GM21515 (cell line): Measurements from ENCODE around the gene ETS1.

Experiments
- ATAC-seq: cut with Tn5 transposase; IDR thresholded peaks from one replicate; pipeline ENCODE4 v1.9.1; 2021; ENCODE audit not compliant: unreplicated experiment

The ETS1 gene

DNA sequence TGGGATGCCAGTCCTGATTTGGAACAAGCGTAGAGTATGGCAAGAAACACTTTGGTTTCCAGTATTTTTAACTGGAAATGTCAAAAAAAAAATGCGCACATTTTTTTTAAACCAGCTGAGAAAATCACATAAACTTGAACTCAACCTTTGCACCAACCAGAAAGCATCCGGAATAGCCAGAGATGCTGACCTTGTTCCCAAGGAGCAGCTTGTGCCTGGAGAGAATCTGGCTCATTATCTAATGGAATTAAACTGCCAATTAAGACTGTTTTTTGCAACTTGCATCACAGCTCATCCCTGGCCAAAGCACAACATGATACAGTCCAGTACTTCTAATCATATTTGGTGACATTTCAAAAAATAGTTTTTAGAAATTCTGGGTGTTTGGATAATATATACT, 8.4 kb upstream of the ETS1 start:
- ATAC-seq = no peak

- ATAC-seq = no peak
Measured at GRCh38 chr11:128595221-128595620, 7.9 kb upstream of the ETS1 start.

- ATAC-seq = no peak
Measured at GRCh38 chr11:128594226-128594625, 6.9 kb upstream of the ETS1 start.

- no peak for ATAC-seq
Measured at GRCh38 chr11:128593281-128593680, 5.9 kb upstream of the ETS1 start.

DNA sequence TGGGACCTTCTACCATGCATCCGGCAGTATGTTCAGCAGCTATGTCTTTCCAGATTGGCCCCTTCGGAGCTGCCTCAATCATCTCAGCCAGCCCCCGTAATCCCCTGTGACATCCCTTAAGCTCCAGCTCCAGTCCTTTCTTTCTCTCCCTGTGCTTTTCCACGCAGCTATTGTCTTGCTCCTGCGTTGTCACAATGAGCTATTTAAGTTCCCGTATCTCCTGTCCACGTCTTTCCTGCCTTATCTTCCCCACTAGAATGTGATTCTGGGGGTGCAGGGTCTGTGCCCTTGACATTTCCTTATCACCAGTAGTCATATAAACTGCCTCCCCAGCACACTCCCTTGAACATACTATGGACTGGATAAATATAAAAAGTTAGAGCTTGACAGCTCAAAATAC, 5.1 kb upstream of the ETS1 start:
- ATAC-seq = no peak

DNA sequence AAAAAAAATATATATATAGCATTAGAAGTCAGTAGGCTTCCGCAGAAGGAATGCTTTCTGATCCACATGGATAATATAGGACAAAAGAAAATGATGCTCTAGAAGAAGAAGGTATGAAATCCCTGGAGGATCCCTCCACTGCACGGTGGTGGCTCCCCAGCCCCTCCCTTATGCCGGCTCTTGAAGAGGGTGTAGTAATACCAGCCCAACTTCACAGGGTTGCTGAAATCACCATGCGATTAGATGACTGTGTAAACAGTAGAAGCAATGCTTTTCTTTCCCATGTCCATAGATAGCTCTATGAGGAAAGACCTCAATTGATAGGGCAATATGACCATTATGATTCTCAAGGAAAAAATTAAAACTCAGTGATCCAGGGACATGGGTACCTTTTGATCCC, 3.2 kb upstream of the ETS1 start:
- no peak for ATAC-seq

DNA sequence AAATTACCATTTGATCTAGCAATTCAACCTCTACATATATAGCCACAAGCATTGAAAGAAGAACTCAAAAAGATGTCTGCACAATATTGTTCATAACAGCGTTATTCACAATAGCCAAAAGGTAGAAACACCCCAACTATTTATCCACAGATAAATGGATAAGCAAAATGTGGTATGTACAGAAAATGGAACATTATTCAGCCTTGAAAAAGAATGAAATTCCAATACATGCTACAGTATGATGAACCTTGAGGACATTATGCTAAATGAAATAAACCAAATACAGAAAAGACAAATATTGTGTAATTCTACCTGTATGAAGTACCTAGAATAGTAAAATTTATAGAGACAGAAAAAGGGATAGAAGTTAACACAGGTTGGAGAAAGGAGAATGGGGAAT, 2.6 kb upstream of the ETS1 start:
- ATAC-seq = no peak

DNA sequence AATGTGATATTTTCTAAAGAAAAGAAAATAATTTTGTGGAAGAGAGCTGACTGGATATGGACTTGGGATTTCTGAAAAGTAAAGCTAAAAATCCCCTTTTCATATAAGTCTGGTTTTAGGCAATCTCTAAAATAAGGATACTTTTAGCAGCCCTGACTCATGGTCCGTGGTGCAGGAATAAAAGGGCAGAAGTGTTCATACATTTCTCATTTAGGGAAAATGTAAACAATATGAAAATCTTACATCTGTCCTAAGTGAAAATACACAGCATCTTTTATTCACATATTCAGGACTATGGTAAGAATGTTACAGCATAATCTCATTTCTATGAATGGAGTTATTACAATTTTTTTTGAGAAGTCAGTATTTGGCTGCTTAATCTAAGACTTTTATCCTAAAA, 735 bp upstream of the ETS1 start:
- ATAC-seq = no peak

DNA sequence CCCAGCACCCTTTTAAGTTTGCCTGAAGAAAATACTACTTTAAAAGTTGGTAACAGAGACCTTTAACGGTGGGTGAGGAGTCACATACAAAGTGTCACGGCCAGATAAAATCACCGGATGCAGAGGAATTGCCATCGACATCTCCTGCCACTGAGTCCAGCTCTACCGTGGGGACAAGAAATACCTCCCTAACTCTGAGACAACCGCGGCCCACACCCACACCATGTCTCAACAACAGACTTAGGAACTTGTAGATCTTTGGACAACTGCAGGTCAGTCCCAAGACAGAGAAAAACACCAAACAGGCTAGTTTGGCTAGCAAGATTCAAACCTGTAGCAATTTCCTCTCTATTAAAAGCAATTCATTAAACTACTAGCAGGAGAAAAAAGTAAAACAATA, 669 bp downstream of the ETS1 start:
- ATAC-seq = no peak

DNA sequence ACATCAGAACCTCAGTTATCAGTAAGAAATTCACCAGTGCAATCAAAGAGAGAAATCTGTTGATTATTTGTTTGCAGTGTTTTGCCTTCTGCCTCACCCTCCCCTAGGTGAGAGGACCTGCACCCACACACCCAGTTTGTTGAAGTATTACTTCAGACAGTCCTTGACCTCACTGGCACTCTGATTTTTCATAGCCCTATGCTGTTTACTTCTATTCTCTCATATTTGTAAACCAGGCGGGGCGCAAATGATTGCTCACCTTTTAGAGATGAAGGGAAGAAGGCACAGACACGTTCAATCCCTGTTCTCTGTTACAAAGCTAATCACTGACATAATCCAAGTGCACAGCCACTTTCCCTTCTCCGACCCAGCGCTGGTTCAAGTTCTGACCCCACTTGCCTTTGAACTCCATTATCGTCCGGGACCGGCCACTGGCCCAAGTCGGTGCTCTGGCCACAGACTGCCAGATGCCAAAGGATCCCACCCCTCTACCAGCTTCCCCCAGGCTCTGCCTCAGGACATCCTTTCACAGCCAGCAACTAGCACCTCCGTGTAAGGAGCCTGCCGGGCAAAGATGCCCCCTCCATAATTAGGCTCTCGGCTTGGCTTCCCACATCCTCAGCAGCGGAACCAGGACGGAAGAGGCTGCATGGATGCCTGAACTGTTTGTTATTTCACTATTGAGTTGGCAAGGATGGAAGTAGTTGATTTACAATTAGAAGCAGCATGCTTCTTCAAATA, 1.7 kb downstream of the ETS1 start:
- no peak for ATAC-seq

GRCh38 chr11:128584253-128584652, 3.1 kb downstream of the ETS1 start:
- no peak for ATAC-seq

DNA sequence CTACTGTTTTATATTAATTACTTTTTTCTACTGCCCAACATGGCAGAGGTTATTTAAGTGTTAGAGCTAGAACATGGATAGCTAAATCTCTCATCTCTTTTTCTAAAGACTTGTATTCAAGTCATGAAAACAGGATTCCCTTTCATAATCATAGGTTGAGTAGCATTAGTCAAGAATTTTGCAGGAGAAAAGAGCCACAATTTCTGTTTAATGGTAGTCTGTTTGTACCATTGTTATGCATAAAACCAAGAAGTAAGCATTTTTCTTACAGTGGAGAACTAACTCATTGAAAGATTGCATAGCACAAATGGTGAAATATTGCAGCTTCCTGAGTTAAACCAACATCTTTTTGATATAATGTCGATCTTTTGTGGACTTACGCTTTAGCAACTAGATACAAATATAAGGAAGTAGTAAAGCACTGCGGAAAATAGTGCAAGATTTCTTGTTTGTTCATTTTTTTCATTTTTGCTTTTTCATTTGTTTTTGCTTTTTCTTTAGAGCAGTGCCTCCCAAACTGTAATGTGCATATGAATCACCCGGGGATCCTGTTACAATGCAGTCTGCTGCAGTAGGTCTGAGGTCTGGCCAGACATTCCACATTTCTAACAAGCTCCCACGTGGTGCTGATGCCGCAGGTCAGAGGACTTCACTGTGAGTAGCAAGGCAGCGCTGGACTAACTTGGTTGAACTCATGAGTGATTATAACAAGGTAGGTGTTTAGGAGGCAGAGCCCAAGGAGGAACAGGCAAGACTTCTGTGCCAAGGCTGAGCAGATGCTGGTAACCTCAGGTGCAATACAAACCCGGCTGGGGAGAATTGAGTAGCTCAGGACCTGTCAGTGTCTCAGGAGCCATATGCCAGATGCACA, 4.6 kb downstream of the ETS1 start:
- ATAC-seq = no peak

GRCh38 chr11:128581561-128582272, 5.6 kb downstream of the ETS1 start:
- ATAC-seq = no peak

- no peak for ATAC-seq
Measured at GRCh38 chr11:128580612-128581011, 6.7 kb downstream of the ETS1 start.

DNA sequence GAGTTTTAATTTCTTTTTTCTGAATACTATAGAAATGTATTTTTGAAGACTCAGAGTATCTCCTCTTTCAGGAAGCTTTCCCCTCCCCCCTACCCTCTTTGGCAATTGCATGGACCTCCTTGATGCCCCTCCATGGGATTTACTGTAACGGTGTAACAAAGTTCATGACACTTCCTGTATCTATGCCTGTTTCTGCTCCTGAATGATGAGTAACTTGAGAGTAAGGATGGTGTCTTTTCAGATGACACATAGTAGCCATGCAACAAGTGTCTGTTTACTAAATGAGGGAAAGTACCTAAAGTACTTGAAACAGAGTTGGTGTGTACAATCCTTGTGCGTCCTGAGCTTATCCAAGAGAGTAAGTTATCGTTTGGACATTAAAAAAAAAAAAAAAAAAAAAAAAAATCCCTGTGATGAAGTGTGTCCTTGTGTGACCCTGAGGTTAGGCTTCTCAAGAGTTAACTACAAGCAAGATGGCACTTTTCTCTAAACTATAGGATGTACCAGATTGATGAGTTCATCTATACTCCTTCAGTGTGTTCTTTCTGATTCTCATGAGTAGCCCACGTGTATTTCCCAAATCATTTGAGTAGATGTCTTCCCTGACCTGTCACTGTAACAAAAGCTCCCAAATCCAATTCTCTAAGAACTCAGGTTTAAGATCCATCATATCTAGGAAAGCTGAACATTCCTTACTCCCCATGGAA, 7.4 kb downstream of the ETS1 start:
- ATAC-seq = peak; percentile 76

DNA sequence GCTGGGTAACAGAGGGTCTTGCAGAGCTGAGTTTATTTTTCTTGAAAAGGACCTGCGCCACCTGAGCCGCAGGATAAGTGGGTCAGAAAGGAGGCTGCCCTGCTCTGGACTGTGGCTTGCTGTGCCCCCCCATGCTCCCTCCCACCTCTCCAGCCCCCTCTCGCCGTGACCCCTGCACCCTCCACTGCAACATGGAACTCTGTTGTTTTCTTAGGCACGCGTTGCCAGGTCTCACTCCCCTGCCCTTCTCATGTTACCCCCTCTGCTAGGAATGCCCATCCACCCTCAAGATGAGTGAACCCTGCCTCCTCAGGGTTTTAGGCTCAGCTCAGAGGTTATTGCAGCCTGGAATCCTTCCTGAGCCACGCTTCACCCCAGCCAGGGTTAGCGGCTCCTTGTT, 10.8 kb downstream of the ETS1 start:
- ATAC-seq = no peak

DNA sequence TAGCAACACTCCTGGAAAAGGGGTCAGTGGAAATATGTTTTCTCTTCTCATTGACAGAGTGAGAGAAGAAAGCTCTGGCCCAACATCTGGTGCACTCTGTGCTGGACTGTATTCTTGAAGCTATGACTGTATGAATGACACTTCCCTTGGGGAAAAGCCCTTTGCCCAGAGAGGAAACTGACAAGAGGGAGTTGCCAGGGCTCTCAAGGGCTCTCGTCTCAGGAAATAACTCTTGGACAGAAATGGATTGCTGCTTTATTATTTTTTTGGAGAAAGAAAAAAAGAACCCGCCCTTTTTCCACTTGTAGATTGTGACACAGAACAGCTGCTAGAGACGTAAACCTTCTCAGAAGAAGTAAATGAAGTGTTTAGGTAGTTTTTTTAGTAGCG, 11.4 kb downstream of the ETS1 start:
- ATAC-seq = no peak

DNA sequence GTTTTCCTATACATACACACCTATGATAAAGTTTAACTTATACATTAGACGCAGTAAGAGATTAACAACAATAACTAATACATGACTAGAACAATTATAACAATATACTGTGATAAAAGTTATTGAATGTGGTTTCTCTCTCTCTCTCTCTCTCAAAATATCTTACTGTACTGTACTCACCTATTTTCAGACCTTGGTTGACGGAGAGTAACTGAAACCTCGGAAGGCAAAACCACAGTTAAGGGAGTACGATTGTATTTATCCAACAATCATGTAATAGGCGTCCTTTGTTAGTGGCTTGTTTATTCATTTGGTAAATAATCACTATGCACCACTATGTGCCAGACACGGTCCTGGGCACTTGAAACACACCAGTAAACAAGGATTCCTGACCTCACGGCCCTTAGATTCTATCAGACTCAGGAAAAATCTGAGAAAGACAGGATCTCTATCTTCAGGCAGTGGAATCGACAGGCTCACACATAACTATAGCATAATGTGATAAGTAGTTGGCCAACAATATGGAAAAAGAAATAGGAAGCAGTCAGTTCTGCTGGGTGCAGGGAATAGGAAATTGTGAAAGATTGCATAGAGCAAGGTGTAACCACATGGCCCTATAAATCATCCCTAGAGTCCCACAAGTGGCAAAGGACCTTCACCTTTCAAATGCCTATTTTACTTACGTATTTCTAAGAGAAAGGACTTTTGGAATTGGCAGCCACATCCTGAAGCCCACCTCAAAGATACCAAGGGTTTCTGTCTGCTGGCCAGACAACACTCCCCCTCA, 12.0 kb downstream of the ETS1 start:
- no peak for ATAC-seq

- no peak for ATAC-seq
Measured at GRCh38 chr11:128574576-128575011, 12.8 kb downstream of the ETS1 start.

DNA sequence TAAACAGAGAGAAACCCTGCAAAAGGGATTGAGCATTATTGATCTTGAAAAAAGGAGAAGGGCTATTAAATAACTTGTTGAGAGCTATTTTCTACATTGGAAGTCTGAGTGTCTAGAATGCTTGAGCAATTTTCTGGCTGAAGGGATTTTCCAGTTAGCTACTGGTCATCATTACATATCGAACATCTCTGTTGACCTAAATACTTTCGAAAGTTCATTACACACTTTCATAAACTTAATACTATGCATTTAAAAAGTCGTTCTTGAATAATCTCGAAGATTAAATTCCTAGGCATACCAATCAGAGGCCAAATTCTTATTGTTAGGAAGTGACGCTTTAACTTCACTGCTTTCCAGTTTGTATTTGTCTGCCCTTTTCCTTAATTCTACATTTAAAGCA, 13.7 kb downstream of the ETS1 start:
- ATAC-seq = no peak
